ENCODE measurements around the gene OLFML2A. TPM values are rescaled to one million over a fixed set of nuclear protein-coding genes. Genes with fewer than 3 reads are reported as not detected.

The OLFML2A gene
- polyA plus RNA-seq, 4 donors, result 0.22 to 6.3 (median 1.9) TPM

- DNase-seq, result peak in 1 of 2 donors; percentile 85
- no peak overlapping the region for H3K4me3 ChIP-seq (ENCODE audit: low read depth in 1 of 3, low read length in 3 of 3)
- no peaks in the 10 kb centered on the region for H3K27me3 ChIP-seq (ENCODE audit: control insufficient read depth in 3 of 3, insufficient read depth in 3 of 3, low read length in 3 of 3)
- H3K36me3 ChIP-seq (ENCODE audit: control insufficient read depth in 3 of 3, insufficient read depth in 2 of 3, low read depth in 1 of 3, low read length in 3 of 3), result peaks cover 0 to 32% (median 18%) of the 10 kb centered on the region in 3 donors
- H3K27ac ChIP-seq (ENCODE audit: low read depth in 1 of 3, low read length in 2 of 3), result peak overlapping the region in 2 of 3 donors; percentile 59 to 94
- WGBS, 3 donors, result 13 to 49% (median 36%) methylated on average over 7 of the region's 7 CpGs
- peaks cover 0 to 26% (median 0%) of the 10 kb centered on the region in 3 donors for H3K4me1 ChIP-seq (ENCODE audit: control insufficient read depth in 3 of 3, insufficient read depth in 2 of 3, low read depth in 1 of 3, low read length in 2 of 3)
- FAIRE-seq, result no peak
- H3K9me3 ChIP-seq (ENCODE audit: control insufficient read depth in 2 of 2, insufficient read depth in 1 of 2, low read depth in 1 of 2, low read length in 1 of 2), result no peaks in the 10 kb centered on the region
Measured at GRCh38 chr9:124863371-124863871, 86.5 kb downstream of the OLFML2A start.

Other genes with a start within 250 kb of the OLFML2A start
- gene NR6A1, start 5.8 kb upstream of the OLFML2A start, polyA plus RNA-seq, result 1 to 10 TPM; 2.3 to 6.0 (median 4.0) TPM
- not detected for gene WDR38, start 76.3 kb downstream of the OLFML2A start, polyA plus RNA-seq
- gene RPL35, start 84.8 kb downstream of the OLFML2A start, polyA plus RNA-seq, result 1,000 to 10,000 TPM; 1,602 to 5,100 (median 2,807) TPM
- gene ARPC5L, start 85.0 kb downstream of the OLFML2A start, polyA plus RNA-seq, result 10 to 100 TPM; 38.9 to 55.7 (median 53.6) TPM
- 10 to 100 TPM in 3 of 4 donors, 1 to 10 TPM in 1; 9.1 to 18.8 (median 14.5) TPM for gene GOLGA1, start 163.9 kb downstream of the OLFML2A start, polyA plus RNA-seq

All from small intestine (tissue), 7 donors.